HL-60 (cell line): Measurements from ENCODE around the gene TMEM217.

Experiments
- DNase-seq, 2 experiments: peaks; one replicate each; pipeline ENCODE4 v3.0.0-alpha.2; 2010 to 2020; ENCODE audit warnings: low read depth in 1 of 2, low spot score in 1 of 2
- H3K27ac ChIP-seq: fragments of 250-450 bp; sonication (Bioruptor Pico); replicated peaks from 2 replicates; pipeline ENCODE4 v1.5.1; 2020; ENCODE audit warnings: mild to moderate bottlenecking, moderate library complexity
- H3K27me3 ChIP-seq: fragments of 250-450 bp; sonication (Bioruptor Pico); 2 replicates; pipeline ENCODE4 v1.5.1; 2021; ENCODE audit warnings: mild to moderate bottlenecking, moderate library complexity; ENCODE audit not compliant: insufficient read depth, poor library complexity, severe bottlenecking
- H3K4me3 ChIP-seq: replicated peaks from 2 replicates; pipeline ENCODE4 v1.5.1; 2011; ENCODE audit warnings: mild to moderate bottlenecking, control low read depth, low read length; ENCODE audit not compliant: insufficient read depth
- CTCF ChIP-seq: IDR thresholded peaks from one replicate; pipeline ENCODE4 v1.5.1; 2011; ENCODE audit warnings: low read length, control low read depth, inconsistent platforms; ENCODE audit not compliant: insufficient read depth
- GABPA ChIP-seq: IDR thresholded peaks from 2 replicates; pipeline ENCODE4 v1.6.1; 2012; ENCODE audit warnings: low read depth
- POLR2AphosphoS5 ChIP-seq: IDR thresholded peaks from 2 replicates; pipeline ENCODE4 v1.6.1; 2012; ENCODE audit warnings: low read depth
- REST ChIP-seq: IDR thresholded peaks from 2 replicates; pipeline ENCODE4 v1.6.1; 2012; ENCODE audit warnings: low read depth; ENCODE audit not compliant: insufficient replicate concordance
- SPI1 ChIP-seq: IDR thresholded peaks from 2 replicates; pipeline ENCODE4 v1.6.1; 2012; ENCODE audit warnings: low read depth, mild to moderate bottlenecking, borderline replicate concordance

Gene TMEM217

DNA sequence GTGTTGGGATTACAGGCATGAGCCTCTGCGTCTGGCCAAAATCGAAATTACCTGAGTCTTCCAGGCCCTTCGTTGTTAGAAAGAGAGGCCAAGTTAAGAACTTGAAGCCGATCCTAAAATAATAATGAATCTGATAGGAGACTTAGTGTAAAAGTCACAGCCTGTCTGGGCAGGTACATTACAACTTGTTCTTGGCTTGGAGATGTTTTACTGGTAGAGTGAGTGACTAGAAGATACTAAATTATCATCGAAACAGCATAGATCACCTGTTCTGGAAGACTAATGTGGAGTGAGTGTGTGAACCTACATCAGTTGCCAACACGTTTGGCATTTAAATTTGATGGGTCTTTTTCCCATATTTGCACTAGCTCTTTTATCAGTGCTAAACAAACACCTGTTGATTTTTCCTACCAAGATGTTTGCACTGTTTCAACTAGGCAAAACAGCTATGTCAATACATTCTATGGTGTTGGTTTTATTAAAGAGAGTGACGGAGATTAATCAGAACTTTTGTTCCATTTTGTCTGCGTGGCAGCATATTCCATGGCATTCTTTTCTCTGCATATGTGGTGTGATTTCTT is 4.6 kb upstream of the TMEM217 start:
- DNase-seq: no peak
- no peak overlapping the region for H3K27ac ChIP-seq
- H3K4me3 ChIP-seq: no peak overlapping the region
- TF ChIP-seq GABPA: no peak
- TF ChIP-seq POLR2AphosphoS5: no peak
- TF ChIP-seq CTCF: no peak
- TF ChIP-seq SPI1: no peak
- no peak for TF ChIP-seq REST
- no peaks in the 10 kb centered on the region for H3K27me3 ChIP-seq

- Histone ChIP-seq H3K27ac (no peak overlapping the region), H3K4me3 (no peak overlapping the region), H3K27me3 (no peaks in the 10 kb centered on the region)
- DNase-seq: no peak
- no peak for TF ChIP-seq REST
- no peak for TF ChIP-seq CTCF
- no peak for TF ChIP-seq GABPA
- TF ChIP-seq SPI1: no peak
- TF ChIP-seq POLR2AphosphoS5: no peak
Measured at GRCh38 chr6:37261198-37261597, 3.3 kb upstream of the TMEM217 start.

GRCh38 chr6:37260444-37260843 is 2.5 kb upstream of the TMEM217 start:
- H3K27me3 ChIP-seq: no peaks in the 10 kb centered on the region
- no peak for DNase-seq
- no peak overlapping the region for H3K27ac ChIP-seq
- no peak overlapping the region for H3K4me3 ChIP-seq
- no peak for TF ChIP-seq SPI1
- TF ChIP-seq GABPA: no peak
- TF ChIP-seq CTCF: no peak

GRCh38 chr6:37260040-37260439 is 2.1 kb upstream of the TMEM217 start:
- TF ChIP-seq SPI1 (no peak), POLR2AphosphoS5 (no peak)
- no peak for DNase-seq
- peak overlapping the region; percentile 87 for H3K27ac ChIP-seq
- no peaks in the 10 kb centered on the region for H3K27me3 ChIP-seq
- no peak overlapping the region for H3K4me3 ChIP-seq
